ENCODE measurements around the gene LYZL1. TPM values are rescaled to one million over a fixed set of nuclear protein-coding genes. Genes with fewer than 3 reads are reported as not detected.
"Not testable (repeated sequence)": the region's sequence is repeated elsewhere in the genome, so short reads cannot be mapped to it uniquely, and the experiment has no call there.

LYZL1 gene
- total RNA-seq, 1 donor, result not detected

DNA sequence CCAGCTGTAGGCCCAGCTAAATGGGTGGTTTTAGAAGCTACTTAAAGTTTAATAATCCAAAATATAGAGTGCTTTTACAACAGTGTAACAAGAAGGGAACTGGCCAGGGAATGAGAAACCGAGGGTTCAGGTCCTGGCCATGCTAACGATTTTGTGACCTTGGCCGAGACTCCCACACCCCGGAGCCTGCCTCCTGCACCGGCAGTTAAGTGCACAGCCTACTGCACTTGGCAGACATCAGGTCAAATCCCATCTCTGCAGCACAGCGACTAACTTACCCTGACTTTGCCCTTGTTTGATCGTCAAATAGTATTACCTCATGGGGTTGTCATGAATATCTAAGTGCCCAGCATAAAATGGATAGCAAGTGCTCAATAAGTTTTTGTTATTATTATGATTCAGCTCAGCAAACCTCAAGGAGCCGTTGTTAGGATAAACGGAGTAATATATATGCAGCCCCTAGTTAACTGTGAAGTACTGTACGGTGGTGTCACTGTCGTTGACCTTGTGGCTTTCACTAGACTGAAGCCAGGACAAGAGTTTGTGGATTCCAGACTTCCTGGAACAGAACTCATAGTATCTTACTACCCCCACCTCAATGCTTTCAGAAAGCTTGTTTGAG is 35.5 kb downstream of the LYZL1 start:
- Histone ChIP-seq H3K4me3 (ENCODE audit: low read length) (no peak overlapping the region), H3K9me3 (ENCODE audit: low read depth, low read length) (no peaks in the 10 kb centered on the region), H3K4me1 (ENCODE audit: insufficient read depth, low read length) (no peaks in the 10 kb centered on the region), H3K27me3 (ENCODE audit: insufficient read depth, low read length) (no peaks in the 10 kb centered on the region)

DNA sequence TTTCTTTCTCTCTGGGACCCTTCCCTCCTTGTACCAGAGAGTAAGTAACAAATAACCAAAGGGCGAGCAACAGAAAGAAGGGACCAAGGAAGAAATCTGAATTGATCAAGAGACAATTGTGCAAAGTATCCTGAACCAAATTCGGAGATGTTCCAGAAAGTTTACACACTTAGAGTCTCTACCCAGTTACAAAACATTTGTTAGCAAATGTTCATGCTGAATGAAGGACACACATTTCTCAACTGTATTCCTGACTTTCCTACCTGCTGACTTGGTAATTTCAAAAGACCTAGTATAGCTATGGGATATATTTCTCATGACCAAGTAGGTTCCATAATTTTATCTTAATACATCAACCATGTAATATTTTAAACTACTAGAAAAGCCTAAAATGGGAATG is 37.4 kb downstream of the LYZL1 start:
- Histone ChIP-seq H3K9me3 (ENCODE audit: low read depth, low read length) (no peaks in the 10 kb centered on the region), H3K27me3 (ENCODE audit: insufficient read depth, low read length) (no peaks in the 10 kb centered on the region), H3K4me1 (ENCODE audit: insufficient read depth, low read length) (no peaks in the 10 kb centered on the region), H3K4me3 (ENCODE audit: low read length) (no peak overlapping the region)

DNA sequence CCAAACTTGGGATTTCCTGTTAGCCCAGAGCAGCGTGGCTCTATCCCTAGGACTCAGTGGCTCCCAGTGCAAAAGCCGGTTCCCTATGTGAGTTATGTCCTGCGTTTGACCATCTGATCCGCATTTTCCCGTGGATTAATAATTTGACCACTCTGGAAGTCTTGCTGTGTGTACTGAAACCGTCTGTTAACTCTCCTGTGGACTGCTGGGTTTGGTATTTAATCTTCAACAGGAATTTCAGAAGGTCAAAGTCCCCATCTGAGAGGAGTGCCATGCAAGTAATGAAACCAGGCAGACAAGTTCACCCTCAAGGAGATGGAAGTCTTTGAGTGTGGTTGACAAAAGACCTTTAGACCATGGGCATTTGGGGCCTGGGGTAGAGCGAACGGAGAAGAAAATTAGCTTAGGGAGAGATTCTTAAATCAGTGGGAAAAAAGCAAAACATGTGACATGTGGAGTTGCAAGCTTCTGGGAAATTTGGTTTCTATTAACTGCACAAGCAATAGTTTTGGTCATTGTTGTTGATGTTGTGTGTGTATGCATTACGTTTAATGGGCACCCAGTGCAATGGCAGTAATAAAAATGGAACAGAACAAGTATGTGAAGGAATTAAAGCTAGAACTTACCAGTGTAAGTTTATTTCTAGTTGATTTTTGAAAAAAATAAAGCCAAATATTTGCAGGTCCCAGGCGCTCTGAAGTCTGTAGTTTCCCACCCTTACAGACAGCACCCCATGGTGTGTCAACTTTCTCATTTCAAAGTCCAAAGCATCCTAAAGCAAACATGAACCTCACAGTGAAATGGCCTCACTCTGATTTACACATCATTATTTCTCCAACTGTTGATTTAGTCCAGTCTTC is 38.2 kb downstream of the LYZL1 start:
- no peak overlapping the region for H3K4me3 ChIP-seq (ENCODE audit: low read length)
- H3K9me3 ChIP-seq (ENCODE audit: low read depth, low read length), result no peaks in the 10 kb centered on the region
- no peaks in the 10 kb centered on the region for H3K27me3 ChIP-seq (ENCODE audit: insufficient read depth, low read length)
- no peaks in the 10 kb centered on the region for H3K4me1 ChIP-seq (ENCODE audit: insufficient read depth, low read length)

DNA sequence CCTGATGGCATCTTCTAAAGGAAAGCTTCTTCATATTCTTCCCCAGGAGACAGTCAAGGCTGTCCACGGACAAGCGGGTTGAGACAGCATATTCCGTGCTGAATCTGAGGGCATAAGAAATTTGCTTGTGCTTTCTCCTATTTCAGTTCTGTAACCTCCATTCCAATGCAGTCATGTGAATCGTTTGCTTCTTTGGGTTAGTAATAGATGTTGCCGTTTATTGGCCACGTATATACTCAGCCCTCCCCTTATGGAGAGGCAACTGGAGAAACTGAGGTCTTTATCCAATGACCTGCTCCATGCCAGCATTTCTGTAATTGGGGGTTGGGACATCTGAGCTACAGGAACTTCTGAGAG is 38.9 kb downstream of the LYZL1 start:
- Histone ChIP-seq H3K27me3 (ENCODE audit: insufficient read depth, low read length) (no peaks in the 10 kb centered on the region), H3K9me3 (ENCODE audit: low read depth, low read length) (no peaks in the 10 kb centered on the region), H3K4me3 (ENCODE audit: low read length) (no peak overlapping the region), H3K4me1 (ENCODE audit: insufficient read depth, low read length) (no peaks in the 10 kb centered on the region)

DNA sequence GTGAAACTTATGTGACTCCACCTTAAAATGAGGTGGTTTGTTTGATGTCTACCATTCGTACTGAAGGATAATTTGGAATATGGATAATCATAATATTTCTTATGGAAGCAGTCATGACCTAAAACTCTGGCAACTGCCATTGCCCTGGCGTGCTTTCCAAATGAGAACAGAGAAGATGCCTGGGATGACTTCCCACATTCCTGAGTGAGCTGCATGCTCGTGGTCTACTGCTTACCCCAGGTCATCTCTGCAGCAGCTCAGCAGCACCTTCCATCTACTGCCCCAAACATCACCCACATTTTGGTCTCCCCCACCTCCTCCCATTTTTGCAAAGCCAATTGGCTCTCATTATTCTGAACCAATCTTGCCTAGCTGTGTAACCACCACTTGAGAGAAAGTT is 40.1 kb downstream of the LYZL1 start:
- no peaks in the 10 kb centered on the region for H3K27me3 ChIP-seq (ENCODE audit: insufficient read depth, low read length)
- H3K4me1 ChIP-seq (ENCODE audit: insufficient read depth, low read length), result no peaks in the 10 kb centered on the region
- no peaks in the 10 kb centered on the region for H3K9me3 ChIP-seq (ENCODE audit: low read depth, low read length)
- no peak overlapping the region for H3K4me3 ChIP-seq (ENCODE audit: low read length)

DNA sequence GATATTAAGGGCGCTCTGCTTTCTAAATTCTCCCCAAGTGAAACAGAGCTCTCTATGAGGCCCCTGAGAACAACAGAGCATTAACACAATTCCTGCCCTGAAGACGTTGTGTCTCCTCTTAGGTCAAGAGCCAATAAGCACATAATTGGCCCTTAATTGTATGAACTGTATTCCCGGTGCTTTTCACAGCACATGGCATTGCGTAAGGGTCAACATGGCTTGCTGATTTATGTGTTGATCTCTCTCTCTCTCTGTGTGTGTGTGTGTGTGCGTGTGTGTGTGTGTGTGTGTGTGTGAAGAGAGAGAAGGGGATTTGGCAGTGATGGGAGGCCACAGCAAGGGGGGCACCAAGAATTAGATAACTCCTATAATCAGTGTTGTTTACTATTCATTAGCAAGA is 40.5 kb downstream of the LYZL1 start:
- no peaks in the 10 kb centered on the region for H3K9me3 ChIP-seq (ENCODE audit: low read depth, low read length)
- no peaks in the 10 kb centered on the region for H3K4me1 ChIP-seq (ENCODE audit: insufficient read depth, low read length)
- H3K4me3 ChIP-seq (ENCODE audit: low read length), result no peak overlapping the region
- no peaks in the 10 kb centered on the region for H3K27me3 ChIP-seq (ENCODE audit: insufficient read depth, low read length)

DNA sequence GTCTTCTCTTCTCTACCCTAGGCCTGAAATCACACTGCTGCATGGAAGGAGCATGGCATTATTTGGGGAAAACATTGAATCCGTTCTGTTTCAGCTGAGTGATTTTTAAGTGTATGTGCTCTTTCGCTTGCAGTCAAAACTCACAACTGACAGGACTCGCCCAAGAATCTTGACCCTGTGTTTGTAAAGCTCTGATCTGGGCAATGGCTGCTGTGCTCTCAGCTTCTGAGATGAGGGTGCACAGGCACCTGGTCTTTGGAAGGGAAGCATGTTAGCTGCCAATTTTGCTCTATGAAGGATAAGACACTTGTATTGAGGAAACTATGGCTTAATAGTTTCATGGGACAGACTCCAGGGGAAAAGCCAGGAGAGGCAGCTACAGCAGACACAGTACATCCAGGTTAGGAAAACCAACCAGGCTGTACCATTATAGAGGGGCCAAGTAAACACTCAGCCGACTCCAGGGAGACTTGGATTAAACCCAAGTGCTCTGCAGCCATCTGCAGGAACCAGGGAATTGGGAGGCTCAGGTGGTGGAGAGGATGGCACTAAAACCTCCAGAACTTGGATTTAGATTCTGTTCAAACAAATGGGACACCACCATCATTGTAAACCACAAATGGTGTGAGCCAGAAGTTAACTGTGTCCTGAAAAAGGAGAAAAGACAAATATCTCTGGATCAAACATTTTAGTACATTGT is 43.3 kb downstream of the LYZL1 start:
- Histone ChIP-seq H3K9me3 (ENCODE audit: low read depth, low read length) (no peaks in the 10 kb centered on the region), H3K4me3 (ENCODE audit: low read length) (no peak overlapping the region), H3K4me1 (ENCODE audit: insufficient read depth, low read length) (no peaks in the 10 kb centered on the region), H3K27me3 (ENCODE audit: insufficient read depth, low read length) (no peaks in the 10 kb centered on the region)

DNA sequence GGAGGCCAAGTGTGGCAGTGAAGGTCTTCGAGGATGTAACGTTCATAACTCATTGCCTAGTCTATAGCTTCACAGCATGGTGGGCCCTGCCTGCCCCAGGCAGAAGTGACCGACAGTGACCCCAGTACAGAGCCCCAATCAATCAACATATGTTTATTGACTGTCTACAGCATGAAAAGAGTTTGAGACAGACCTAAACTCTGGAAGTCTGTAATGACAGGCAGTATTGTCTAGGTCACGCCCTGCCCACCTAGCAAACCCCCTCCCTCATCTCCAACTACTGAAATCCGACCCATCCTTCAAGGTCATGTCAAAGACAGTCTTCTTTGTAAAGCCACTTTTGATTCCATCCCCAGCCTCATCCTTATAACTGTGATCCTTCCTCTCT is 43.9 kb downstream of the LYZL1 start:
- Histone ChIP-seq H3K4me1 (ENCODE audit: insufficient read depth, low read length) (no peaks in the 10 kb centered on the region), H3K4me3 (ENCODE audit: low read length) (no peak overlapping the region)

DNA sequence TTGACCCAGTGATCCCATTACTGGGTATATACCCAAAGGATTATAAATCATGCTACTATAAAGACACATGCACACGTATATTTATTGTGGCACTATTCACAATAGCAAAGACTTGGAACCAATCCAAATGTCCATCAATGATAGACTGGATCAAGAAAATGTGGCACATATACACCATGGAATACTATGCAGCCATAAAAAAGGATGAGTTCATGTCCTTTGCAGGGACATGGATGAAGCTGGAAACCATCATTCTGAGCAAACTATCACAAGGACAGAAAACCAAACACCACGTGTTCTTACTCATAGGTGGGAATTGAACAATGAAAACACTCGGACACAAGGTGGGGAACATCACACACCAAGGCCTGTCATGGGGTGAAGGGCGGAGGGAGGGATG is 48.7 kb downstream of the LYZL1 start:
- H3K4me1 ChIP-seq (ENCODE audit: insufficient read depth, low read length); H3K9me3 ChIP-seq (ENCODE audit: low read depth, low read length); H3K27me3 ChIP-seq (ENCODE audit: insufficient read depth, low read length); H3K4me3 ChIP-seq (ENCODE audit: low read length): not testable (repeated sequence)

More for the DNA sequence above, 43.9 kb downstream of the LYZL1 start:
- no peaks in the 10 kb centered on the region for H3K9me3 ChIP-seq (ENCODE audit: low read depth, low read length)
- no peaks in the 10 kb centered on the region for H3K27me3 ChIP-seq (ENCODE audit: insufficient read depth, low read length)

DNA sequence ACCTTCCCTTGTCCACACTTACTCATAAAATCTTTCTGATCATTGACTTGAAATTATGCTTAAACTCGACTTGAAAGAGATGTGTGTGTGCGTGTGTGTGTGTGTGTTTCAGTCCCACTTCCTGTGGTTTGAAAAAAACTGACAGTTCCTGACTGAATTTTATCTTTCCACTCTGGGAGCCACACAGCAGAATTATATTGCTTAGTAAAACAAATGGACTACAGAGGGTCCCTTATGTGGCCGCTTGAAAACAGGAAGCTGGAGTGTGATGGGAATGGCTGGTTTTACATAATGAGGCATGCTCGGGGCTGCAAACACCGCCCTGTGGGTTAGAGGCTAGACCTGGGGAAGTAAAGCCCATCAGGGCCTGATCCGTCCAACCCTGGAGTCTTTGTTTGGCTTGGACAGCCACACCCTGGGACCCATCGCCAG is 54.8 kb downstream of the LYZL1 start:
- Histone ChIP-seq H3K9me3 (ENCODE audit: low read depth, low read length) (no peaks in the 10 kb centered on the region), H3K4me3 (ENCODE audit: low read length) (no peak overlapping the region), H3K4me1 (ENCODE audit: insufficient read depth, low read length) (no peaks in the 10 kb centered on the region), H3K27me3 (ENCODE audit: insufficient read depth, low read length) (no peaks in the 10 kb centered on the region)

DNA sequence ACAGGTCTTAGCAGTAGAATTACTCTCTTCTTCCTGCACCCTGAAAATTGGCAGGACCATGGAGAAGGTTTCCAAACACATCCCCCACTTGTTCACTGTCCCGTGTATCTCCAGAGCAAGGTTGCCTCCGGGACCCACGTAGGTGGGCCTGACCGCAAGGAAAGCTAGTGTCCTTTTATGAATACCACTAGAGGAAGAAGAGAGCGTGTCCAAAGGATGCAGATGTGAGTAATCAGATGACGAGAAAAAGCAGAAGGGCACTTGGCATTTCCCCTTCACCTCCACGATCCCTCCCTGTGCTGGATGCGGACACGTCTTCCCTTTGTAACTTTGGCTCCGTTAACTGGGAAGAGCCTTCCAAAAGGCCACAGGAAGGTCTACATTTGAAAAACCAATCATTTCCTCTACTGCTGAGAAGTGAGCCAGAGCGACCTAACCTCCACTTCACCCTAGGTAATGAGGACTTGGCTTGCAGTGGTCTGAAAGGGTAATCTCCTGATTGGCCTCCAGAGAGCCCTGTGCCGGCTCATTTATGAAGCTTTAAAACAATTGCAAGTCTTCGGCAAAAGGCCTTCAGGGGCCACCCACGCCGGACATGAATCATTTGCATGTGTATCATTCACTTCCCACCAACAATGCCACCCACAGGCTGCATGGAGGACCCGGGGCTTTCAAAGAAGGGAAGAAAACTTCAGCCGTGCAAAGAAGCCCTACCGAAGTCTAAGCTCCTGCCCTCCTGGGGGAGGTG is 55.4 kb downstream of the LYZL1 start:
- Histone ChIP-seq H3K9me3 (ENCODE audit: low read depth, low read length) (no peaks in the 10 kb centered on the region), H3K27me3 (ENCODE audit: insufficient read depth, low read length) (no peaks in the 10 kb centered on the region), H3K4me1 (ENCODE audit: insufficient read depth, low read length) (no peaks in the 10 kb centered on the region), H3K4me3 (ENCODE audit: low read length) (no peak overlapping the region)

DNA sequence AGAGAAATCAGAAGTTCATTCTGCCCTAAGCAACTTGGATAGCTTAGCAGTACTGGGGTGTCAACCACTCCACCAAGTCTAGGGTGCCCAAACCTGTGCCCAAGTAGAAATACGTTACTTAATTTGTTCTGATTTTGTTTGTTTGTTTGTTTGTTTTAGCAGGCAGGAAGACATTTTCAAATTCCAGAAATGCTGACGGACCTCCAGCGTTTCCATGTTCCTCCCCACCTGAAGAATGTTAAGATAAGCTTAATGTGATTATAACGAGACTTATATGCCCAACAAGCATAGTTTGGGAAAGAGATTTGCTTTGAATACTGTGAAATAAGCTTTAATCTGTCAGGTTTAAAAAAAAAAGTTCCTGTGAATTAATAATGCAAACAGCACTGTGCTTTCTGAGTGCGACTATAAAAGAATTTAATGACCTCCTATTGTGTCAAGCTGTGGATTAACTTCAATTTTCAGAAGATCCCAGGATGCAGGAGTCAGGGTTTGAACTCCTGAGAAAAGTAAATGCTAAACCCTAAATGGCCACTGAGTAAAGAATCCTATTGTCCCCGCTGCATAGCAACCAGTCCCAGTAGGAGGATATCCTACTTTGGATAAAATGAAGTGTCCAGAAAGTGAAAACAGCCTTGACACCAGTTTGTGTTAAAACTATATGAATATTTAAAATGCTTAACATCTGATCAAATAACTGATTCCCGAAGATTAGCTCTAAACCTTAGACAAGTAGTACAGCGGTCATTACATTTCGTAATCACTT is 56.5 kb downstream of the LYZL1 start:
- H3K4me3 ChIP-seq (ENCODE audit: low read length), result no peak overlapping the region
- no peaks in the 10 kb centered on the region for H3K9me3 ChIP-seq (ENCODE audit: low read depth, low read length)
- H3K4me1 ChIP-seq (ENCODE audit: insufficient read depth, low read length), result no peaks in the 10 kb centered on the region
- no peaks in the 10 kb centered on the region for H3K27me3 ChIP-seq (ENCODE audit: insufficient read depth, low read length)

DNA sequence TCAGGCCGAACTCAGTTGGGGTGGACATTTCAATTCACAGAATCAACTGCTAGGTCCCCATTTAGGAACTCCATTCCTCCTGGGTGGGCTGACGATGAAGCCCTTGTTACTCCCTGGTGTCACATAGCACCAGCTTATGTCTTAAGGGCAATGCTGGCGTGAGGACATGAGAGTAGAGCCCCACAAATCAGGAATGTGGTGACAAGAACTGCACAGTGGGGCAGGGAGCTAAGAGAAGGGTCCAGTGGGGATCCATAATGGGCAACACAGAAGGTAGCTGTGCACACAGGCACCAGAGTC is 57.0 kb downstream of the LYZL1 start:
- Histone ChIP-seq H3K4me1 (ENCODE audit: insufficient read depth, low read length) (no peaks in the 10 kb centered on the region), H3K27me3 (ENCODE audit: insufficient read depth, low read length) (no peaks in the 10 kb centered on the region), H3K4me3 (ENCODE audit: low read length) (no peak overlapping the region), H3K9me3 (ENCODE audit: low read depth, low read length) (no peaks in the 10 kb centered on the region)

DNA sequence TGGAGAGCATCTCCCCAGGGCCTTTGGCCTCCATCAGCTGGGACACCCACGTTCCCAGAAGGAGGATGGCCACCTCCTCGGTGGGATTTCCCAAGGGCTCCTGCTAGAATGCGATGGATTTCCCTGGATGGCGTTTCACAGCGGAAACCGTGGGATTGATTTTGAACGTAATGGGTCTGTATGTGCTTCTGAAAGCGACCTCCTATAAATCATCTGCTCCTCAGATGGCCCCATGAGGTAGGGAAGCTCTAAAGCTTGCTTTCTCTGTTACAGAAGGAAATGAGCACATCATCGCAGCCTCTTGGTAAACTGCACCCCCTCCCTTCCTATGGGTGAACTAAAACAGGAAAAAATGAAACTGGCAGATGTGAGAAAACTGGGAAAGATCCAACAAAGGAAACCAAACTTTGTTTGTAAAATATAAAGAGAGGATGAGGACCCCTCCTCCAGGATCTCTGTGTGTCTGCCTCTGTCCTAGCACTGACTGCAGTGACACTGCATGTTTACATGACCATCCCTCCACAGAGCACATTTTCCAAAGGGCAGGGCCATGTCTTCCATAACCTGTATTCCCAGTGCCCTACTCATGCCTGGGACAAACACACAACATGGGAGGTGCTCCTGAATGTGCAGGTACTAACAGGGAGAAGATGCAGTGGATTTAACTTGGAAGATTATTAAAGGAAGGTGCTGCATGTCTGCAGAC is 57.6 kb downstream of the LYZL1 start:
- Histone ChIP-seq H3K9me3 (ENCODE audit: low read depth, low read length) (no peaks in the 10 kb centered on the region), H3K4me1 (ENCODE audit: insufficient read depth, low read length) (no peaks in the 10 kb centered on the region), H3K27me3 (ENCODE audit: insufficient read depth, low read length) (no peaks in the 10 kb centered on the region), H3K4me3 (ENCODE audit: low read length) (no peak overlapping the region)

All from mononuclear cell (primary cell).